Activated T-cell treated with anti-CD3 and anti-CD28 coated beads for 1 hour (primary cell): ENCODE measurements around the gene RBCK1.
"Not testable (repeated sequence)": the region's sequence is repeated elsewhere in the genome, so short reads cannot be mapped to it uniquely, and the experiment has no call there.

ENCODE experiments used
- DNase-seq: peaks from one replicate; pipeline ENCODE4 v3.0.0-alpha.2; 2020; ENCODE audit warnings: low read depth

RBCK1 gene

GRCh38 chr20:376089-376488 lies 32.0 kb upstream of the RBCK1 start:
- no peak for DNase-seq

GRCh38 chr20:376750-377149 lies 31.3 kb upstream of the RBCK1 start:
- DNase-seq: no peak

- DNase-seq: not testable (repeated sequence)
Measured at GRCh38 chr20:377578-377977, 30.5 kb upstream of the RBCK1 start.

GRCh38 chr20:378961-379336 lies 29.1 kb upstream of the RBCK1 start:
- DNase-seq: no peak

GRCh38 chr20:380763-381580 lies 27.1 kb upstream of the RBCK1 start:
- peak; percentile 36 for DNase-seq

- peak; percentile 53 for DNase-seq
Measured at GRCh38 chr20:381581-382290, 26.4 kb upstream of the RBCK1 start.

GRCh38 chr20:382291-383115 lies 25.6 kb upstream of the RBCK1 start:
- no peak for DNase-seq

- no peak for DNase-seq
Measured at GRCh38 chr20:383889-384288, 24.2 kb upstream of the RBCK1 start.

GRCh38 chr20:384723-385122 lies 23.4 kb upstream of the RBCK1 start:
- no peak for DNase-seq

- DNase-seq: no peak
Measured at GRCh38 chr20:385448-385847, 22.7 kb upstream of the RBCK1 start.

- DNase-seq: not testable (repeated sequence)
Measured at GRCh38 chr20:386634-387033, 21.5 kb upstream of the RBCK1 start.

GRCh38 chr20:387520-387919 lies 20.6 kb upstream of the RBCK1 start:
- DNase-seq: no peak

GRCh38 chr20:388034-388994 lies 19.8 kb upstream of the RBCK1 start:
- no peak for DNase-seq

GRCh38 chr20:389220-389619 lies 18.9 kb upstream of the RBCK1 start:
- no peak for DNase-seq

- no peak for DNase-seq
Measured at GRCh38 chr20:391041-391711, 16.9 kb upstream of the RBCK1 start.

- not testable (repeated sequence) for DNase-seq
Measured at GRCh38 chr20:393296-393695, 14.8 kb upstream of the RBCK1 start.

GRCh38 chr20:396252-396618 lies 11.9 kb upstream of the RBCK1 start:
- no peak for DNase-seq

GRCh38 chr20:396619-397431 lies 11.3 kb upstream of the RBCK1 start:
- DNase-seq: no peak

GRCh38 chr20:397432-398237 lies 10.5 kb upstream of the RBCK1 start:
- no peak for DNase-seq
